ENCODE data around the gene SFT2D3. TPM values are rescaled to one million over a fixed set of nuclear protein-coding genes. Genes with fewer than 3 reads are reported as not detected.

SFT2D3 gene
- total RNA-seq, 1 donor from 2014 or later, result 2.9 TPM

DNA sequence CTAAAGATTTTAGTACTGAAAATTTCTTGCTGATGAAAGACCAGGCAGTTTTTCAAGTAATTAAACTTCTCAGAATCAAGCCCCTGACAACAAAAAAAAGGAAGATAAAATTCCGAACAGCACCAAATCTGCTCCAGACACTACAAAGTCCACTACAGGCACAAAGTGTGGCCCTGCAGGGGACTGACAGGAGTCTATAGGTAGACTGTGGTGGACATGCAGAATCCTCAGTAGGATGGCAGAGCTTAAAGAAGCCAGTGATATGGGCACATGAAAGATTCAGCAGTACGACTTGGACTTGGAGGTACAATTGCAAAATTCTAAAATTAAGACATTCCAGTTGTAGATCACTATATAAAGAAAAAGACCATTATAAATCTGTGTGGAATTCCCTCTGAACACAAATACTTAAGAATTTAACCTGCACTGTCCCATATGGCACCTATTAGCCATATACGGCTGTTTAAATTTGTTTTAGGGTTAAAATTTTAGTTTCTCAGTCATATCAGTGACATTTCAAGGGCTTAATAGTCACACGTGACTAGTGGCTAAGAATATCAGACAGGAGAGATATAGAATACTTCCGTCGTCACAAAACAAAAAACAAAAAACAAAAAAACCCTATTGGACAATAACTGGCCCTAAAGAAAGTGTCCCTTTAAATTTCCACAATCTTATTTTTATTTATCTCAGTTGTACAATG, 32.0 kb downstream of the SFT2D3 start:
- Histone ChIP-seq H3K9me3 (replicated peaks) (no peaks in the 10 kb centered on the region), H3K4me3 (peak overlapping the region; percentile 51), H3K36me3 (no peaks in the 10 kb centered on the region), H3K27me3 (ENCODE audit: low read depth) (no peaks in the 10 kb centered on the region), H3K27ac (replicated peaks) (peak overlapping the region; percentile 73), H3K4me1 (peaks cover 40% of the 10 kb centered on the region)
- TF ChIP-seq, protein P1, sequence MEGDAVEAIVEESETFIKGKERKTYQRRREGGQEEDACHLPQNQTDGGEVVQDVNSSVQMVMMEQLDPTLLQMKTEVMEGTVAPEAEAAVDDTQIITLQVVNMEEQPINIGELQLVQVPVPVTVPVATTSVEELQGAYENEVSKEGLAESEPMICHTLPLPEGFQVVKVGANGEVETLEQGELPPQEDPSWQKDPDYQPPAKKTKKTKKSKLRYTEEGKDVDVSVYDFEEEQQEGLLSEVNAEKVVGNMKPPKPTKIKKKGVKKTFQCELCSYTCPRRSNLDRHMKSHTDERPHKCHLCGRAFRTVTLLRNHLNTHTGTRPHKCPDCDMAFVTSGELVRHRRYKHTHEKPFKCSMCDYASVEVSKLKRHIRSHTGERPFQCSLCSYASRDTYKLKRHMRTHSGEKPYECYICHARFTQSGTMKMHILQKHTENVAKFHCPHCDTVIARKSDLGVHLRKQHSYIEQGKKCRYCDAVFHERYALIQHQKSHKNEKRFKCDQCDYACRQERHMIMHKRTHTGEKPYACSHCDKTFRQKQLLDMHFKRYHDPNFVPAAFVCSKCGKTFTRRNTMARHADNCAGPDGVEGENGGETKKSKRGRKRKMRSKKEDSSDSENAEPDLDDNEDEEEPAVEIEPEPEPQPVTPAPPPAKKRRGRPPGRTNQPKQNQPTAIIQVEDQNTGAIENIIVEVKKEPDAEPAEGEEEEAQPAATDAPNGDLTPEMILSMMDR (IDR thresholded peaks at IDR 0.05; ENCODE audit: borderline replicate concordance), result no peak
- intact Hi-C loops (cut with micrococcal nuclease), result no loop called here
- DNase-seq, result no peak

DNA sequence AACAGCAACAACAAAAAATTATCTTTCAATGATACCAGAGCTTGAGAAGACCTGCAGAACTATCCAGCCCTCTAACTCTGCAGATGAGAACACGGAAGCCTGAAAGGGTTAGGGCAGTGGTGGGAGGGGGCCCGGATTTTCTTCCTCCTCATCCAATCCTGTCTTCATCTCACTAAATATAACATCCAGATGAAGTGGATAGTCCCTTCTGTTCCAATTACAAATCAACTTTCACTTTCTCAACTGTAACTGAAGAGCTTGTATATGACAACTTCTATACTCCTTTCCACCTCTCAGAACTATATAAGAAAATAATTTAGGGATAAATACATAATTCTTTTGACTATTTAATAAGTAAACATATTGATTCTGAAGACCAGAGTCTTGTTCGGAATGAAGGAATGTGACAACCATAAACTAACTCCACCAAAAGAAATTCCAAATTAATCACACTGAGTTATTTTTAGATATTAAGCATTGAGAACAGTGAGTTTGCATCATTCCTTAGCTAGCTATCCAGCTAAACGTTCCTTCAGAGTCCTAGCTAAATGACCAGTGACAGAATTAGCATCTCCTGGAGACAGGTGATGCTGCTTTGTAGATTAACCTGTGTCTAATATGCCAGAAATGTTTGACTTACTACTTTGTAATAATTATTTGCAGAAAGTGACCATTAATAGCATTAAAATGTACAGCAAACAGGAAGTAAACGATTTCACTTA, 32.7 kb downstream of the SFT2D3 start:
- TF ChIP-seq, protein P1 (IDR thresholded peaks at IDR 0.05; ENCODE audit: borderline replicate concordance), result no peak
- Histone ChIP-seq H3K27me3 (ENCODE audit: low read depth) (no peaks in the 10 kb centered on the region), H3K9me3 (replicated peaks) (no peaks in the 10 kb centered on the region), H3K36me3 (no peaks in the 10 kb centered on the region), H3K4me3 (peak overlapping the region; percentile 51), H3K27ac (replicated peaks) (peak overlapping the region; percentile 73), H3K4me1 (peaks cover 38% of the 10 kb centered on the region)
- intact Hi-C loops (cut with micrococcal nuclease), result no loop called here
- no peak for DNase-seq

DNA sequence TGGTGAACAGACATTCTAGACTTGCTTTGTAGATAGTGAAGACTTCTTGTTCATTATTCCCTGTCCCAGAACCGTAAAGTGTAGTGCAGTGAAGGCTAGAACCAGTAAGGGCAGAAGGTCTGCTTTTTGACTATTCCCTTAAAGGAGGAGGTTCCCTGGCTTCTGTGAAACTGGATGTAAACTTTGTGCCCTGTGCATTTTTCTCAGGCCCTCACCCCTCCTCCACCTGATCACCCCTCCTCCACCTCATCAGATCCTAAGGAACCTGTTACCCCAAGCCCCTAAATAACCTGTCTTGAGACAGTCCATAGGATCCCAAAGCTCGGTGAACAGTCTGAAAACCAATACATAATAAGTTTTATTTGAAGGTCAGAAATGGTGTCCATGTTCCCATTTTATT, 33.7 kb downstream of the SFT2D3 start:
- no peaks in the 10 kb centered on the region for H3K36me3 ChIP-seq
- no peak overlapping the region for H3K4me3 ChIP-seq
- TF ChIP-seq, protein P1 (IDR thresholded peaks at IDR 0.05; ENCODE audit: borderline replicate concordance), result no peak
- peaks cover 30% of the 10 kb centered on the region for H3K4me1 ChIP-seq
- peak overlapping the region; percentile 73 for H3K27ac ChIP-seq (replicated peaks)
- intact Hi-C loops (cut with micrococcal nuclease), result no loop called here
- no peaks in the 10 kb centered on the region for H3K9me3 ChIP-seq (replicated peaks)
- no peaks in the 10 kb centered on the region for H3K27me3 ChIP-seq (ENCODE audit: low read depth)
- no peak for DNase-seq

DNA sequence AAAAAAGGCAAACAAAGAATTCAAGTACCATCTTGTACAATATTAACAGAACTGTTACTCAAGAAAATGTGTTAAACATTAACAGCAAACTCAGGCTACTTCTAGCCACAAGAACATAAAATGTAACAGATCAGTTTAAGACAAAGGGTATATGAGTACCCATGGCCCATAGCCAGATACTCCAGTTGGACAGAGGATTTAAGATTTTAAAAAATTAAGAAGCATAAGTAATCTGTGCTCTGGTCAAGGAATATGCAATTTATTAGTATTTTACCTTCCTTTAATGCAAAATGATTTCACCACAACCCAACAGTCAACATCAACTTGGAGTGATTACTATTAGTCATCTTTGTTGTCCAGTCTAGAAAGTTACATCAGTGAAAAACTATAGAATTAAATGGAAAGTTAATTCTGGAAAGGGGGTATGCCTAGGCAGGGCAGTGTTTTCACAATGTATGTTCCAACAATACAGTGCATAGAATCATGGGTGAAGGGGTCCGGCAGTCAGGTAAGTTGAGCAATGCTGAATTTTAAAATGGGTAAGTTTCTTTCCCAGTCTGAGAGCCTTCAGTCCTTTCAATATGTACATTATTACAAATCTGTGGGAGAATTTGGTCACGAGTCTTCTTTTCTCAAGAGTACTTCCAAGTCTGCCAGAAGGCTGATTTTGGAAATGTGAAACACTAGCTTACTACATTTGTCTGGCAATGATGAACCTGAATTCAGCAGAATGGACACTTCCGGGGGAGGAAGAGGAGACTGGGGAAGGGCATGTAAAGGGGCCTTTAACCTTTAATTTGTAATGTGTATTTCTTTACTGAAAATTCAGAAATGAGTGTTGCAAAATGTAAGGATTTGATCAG, 34.5 kb downstream of the SFT2D3 start:
- peaks cover 30% of the 10 kb centered on the region for H3K4me1 ChIP-seq
- no peak overlapping the region for H3K27ac ChIP-seq (replicated peaks)
- TF ChIP-seq, protein P1 (IDR thresholded peaks at IDR 0.05; ENCODE audit: borderline replicate concordance), result no peak
- no peaks in the 10 kb centered on the region for H3K9me3 ChIP-seq (replicated peaks)
- no peak overlapping the region for H3K4me3 ChIP-seq
- no peaks in the 10 kb centered on the region for H3K27me3 ChIP-seq (ENCODE audit: low read depth)
- no peak for DNase-seq
- no peaks in the 10 kb centered on the region for H3K36me3 ChIP-seq
- intact Hi-C loops (cut with micrococcal nuclease), result no loop called here

DNA sequence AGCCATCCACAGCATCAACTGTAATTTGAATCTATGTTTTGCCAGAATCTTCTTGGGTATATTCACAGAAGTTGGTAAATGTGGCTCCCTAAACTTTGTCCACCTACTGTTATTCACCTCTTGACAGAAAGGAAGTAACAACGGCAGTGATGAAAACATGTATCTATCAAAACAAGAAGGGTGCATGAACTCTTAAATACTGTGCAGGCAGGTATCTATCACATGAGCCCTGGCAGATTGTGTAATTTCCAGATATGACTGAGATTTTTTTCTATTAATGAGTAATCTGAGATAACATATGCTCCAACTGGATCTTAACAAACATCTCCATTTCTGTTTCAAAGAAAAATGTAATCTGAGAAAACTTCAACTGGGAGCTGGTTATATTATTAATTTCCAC, 36.6 kb downstream of the SFT2D3 start:
- Histone ChIP-seq H3K36me3 (no peaks in the 10 kb centered on the region), H3K4me1 (peaks cover 25% of the 10 kb centered on the region), H3K4me3 (no peak overlapping the region), H3K9me3 (replicated peaks) (no peaks in the 10 kb centered on the region), H3K27me3 (ENCODE audit: low read depth) (no peaks in the 10 kb centered on the region), H3K27ac (replicated peaks) (no peak overlapping the region)
- TF ChIP-seq, protein P1 (IDR thresholded peaks at IDR 0.05; ENCODE audit: borderline replicate concordance), result no peak
- intact Hi-C loops (cut with micrococcal nuclease), result no loop called here
- no peak for DNase-seq
